Left colon (tissue), 2 donors: ENCODE measurements around the gene ANKRD29. TPM values are rescaled to one million over a fixed set of nuclear protein-coding genes. Genes with fewer than 3 reads are reported as not detected.
"Not testable (repeated sequence)": the region's sequence is repeated elsewhere in the genome, so short reads cannot be mapped to it uniquely, and the experiment has no call there.

Experiments used
- ATAC-seq: fragments of 200-7000 bp; cut with Tn5 transposase; one replicate; pipeline ENCODE4 v1.9.1; 2020; ENCODE audit warnings: mild to moderate bottlenecking, moderate library complexity
- DNase-seq, 2 donors: peaks; one replicate each; pipeline ENCODE4 v3.0.0-alpha.2; 2020
- intact Hi-C, 2 donors: fragments of 100-400 bp; cut with DNase I in 1 of 2; cut with micrococcal nuclease in 1 of 2; formaldehyde crosslinking; loops; one replicate each; pipeline versions ENCODE4 v1.11.2 to v1.14.0; 2022; cut with DNase I, micrococcal nuclease
- total RNA-seq, 2 donors: library from RNA; stranded (reverse); fragmentation: NEBNext Ultra II Directional; extraction: Animal tissue kit (Norgen Biotek cat#: 25700); gene quantifications; one replicate each; pipeline ENCODE4 v1.2.1, GENCODE V29; 2021
- donor health status: DM: no; HTN: no; CAD: no.
- donor health status: DM: yes; HTN: yes; CAD: no.

ANKRD29 gene
- total RNA-seq, 2 donors from 2014 or later = 1.2 to 2.5 TPM

DNA sequence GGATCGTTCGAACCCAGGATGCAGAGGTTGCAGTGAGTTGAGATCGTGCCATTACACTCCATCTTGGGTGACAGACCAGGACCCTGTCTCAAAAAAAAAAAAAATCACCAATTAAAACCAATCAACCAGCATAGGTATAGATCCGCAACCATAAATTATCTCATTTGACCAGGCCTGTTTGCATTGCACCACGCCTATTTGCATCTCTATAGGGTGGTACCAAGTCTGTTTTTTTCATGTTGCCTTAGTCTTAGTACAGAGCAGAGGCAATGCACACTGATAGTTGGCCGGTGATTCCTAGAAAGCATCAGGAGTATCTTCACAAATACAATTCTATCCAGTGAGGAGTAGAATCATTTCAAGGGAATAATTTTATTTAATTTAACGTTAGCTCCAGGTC, 67.1 kb downstream of the ANKRD29 start:
- DNase-seq (no peak), ATAC-seq (peak; percentile 91)
- intact Hi-C loops = no loop called here

DNA sequence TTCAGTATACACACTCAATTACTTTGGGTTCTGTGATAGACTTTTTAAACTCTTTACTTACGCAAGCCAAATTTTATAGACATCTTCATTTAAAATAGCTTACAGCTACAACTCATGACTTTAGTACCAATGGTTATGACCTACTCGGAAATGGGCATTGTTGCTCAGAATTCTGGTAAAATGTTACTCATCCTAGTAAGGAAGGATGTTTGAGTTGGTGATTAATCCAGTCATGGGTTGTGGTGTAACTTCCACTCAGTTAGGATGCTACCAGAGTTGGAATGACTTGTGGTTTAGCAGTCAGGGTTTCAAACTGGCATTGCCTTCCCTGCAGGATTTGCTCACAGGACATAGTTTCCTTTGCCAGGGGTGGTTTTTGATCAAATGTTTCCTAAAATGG, 69.0 kb downstream of the ANKRD29 start:
- DNase-seq = no peak
- no peak for ATAC-seq
- intact Hi-C loops = no loop called here

GRCh38 chr18:23592911-23593310, 69.8 kb downstream of the ANKRD29 start:
- intact Hi-C loops = no loop called here
- DNase-seq (no peak), ATAC-seq (no peak)

DNA sequence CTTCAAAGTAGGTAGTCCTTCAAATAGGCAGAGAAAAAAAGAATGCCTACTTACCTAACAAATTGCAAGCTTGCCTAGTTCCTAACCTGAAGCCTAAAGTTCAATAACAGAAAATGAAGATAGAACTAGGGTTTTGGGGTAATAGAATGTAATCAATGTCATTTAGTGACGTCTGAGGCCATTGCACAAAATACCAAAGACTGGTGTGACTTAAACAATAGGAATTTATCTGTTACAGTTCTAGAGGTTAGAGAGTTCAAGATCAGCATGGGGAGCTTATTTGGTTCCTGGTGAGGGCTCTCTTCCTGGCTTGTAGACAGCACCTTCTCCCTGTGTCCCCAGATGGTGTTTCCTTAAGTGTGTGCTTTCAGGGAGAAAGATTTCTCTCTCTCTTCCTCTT, 71.7 kb downstream of the ANKRD29 start:
- ATAC-seq = no peak
- no peak for DNase-seq
- intact Hi-C loops = no loop called here

DNA sequence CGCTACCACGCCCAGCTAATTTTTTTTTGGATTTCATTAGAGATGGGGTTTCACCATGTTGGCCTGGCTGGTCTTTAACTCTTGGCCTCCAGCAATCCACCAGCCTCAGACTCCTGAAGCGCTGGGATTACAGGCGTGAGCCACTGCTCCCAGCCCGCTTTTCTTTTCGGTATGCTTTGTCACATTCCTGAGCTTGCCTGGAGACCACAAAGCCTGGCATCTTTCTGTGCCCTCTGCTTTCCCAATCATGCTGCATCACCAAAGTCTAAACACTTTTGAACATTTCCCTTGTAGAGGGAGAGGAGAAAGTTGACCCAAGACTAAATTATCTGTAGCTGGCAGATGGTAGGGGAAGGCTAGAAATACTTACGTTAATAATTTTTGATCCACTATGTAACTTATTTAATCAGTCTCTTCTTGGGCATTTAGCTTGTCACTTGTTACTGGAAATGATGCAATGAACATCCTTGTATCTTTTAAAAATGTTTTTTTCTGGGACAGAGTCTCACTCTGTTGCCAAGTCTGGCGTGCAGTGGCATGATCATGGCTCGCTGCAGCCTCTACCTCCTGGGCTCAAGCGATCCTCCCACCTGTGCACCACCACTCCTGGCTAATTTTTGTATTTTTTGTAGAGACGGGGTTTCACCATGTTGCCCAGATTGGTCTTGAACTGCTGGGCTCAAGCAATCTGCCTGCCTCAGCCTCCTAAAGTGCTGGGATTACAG, 73.7 kb downstream of the ANKRD29 start:
- ATAC-seq (no peak), DNase-seq (no peak)
- intact Hi-C loops = loop anchor here in 1 of 2 donors (5.0 kb wide), 1 partner anchor 77 kb away; no protein-coding TSS in a partner anchor

DNA sequence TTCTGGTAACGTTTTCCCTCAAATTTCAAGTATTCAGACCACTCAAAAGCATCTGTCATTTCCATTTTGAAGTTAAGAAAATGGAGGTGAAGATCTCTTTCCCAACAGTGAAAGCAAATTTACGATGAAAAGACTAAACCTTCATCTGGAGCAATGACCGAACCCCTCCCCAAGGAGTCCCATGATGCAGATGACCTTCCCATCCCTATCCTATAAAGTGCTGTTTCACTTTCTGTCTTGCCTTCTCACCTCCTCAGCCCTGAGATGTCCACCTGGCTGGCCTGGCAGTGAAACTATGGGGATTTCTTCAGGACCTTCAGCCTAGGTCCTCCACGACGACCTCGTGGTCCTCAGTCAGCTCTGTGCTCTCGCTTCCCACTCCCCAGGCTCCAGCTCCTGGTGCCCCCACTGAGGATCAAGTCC, 75.5 kb downstream of the ANKRD29 start:
- peak; percentile 22 to 32 for DNase-seq
- intact Hi-C loops = loop anchor here in 1 of 2 donors (5.0 kb wide), 1 partner anchor 75 kb away; no protein-coding TSS in a partner anchor
- peak; percentile 25 for ATAC-seq

- ATAC-seq (peak; percentile 91), DNase-seq (peak; percentile 92 to 95)
- intact Hi-C loops = loop anchor here in 1 of 2 donors (5.0 kb wide), 1 partner anchor 74 kb away; no protein-coding TSS in a partner anchor
These were observed 76.2 kb downstream of the ANKRD29 start, which contains the start of gene NPC1 for GRCh38 chr18:23586249-23587196. TSS of gene NPC1 (minus strand) at chr18:23586506. CDS start at chr18:23586343, 163 bp downstream.

- DNase-seq (no peak), ATAC-seq (no peak)
- intact Hi-C loops = loop anchor here in 1 of 2 donors (5.0 kb wide), 1 partner anchor 74 kb away; no protein-coding TSS in a partner anchor
These were observed 76.8 kb downstream of the ANKRD29 start for GRCh38 chr18:23585897-23586248.

DNA sequence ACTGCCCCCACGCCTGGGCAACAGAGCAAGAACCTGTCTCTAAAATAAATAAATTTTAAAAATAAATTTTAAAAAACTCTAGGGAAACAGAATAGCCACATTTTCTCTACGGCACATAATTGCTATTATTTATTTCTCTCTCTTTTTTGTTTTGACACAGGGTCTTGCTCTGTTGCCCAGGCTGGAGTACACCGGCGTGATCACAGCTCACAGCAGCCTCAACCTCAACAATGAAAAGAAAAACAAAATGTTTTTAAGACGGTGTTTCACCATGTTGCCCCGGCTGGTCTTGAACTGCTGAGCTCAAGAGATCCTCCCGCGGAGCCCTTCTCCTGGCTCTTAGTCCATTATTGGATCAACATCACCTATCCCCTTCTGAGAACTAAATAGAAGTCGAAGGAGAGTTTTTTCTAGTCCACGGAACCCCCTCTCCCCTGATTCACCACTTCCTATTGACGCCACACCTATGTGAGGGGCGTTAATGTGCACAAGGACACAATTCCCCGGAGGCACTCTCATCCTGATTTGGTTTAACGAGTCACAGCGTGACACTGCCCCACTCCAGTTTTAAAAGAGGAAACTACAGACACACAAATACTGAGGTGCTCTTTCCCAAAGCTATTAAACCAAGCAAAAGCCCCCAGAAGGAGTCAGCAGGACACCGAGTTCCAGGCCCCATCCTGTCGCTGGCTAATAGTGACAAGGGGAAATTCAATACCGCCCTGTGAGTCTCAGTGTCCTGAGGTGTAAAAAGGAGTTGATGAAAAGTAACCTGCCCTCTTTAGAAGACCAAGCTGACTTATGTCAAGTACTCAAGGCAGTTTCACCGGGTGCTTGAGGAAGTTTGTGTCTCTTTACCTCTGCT, 77.5 kb downstream of the ANKRD29 start:
- ATAC-seq (peak; percentile 2), DNase-seq (peak; percentile 18 to 30)
- intact Hi-C loops = loop anchor here in 1 of 2 donors (5.0 kb wide), 1 partner anchor 73 kb away; no protein-coding TSS in a partner anchor

GRCh38 chr18:23584019-23584983, 78.4 kb downstream of the ANKRD29 start:
- ATAC-seq (no peak), DNase-seq (no peak)
- intact Hi-C loops = no loop called here

- no peak for ATAC-seq
- DNase-seq = no peak
- intact Hi-C loops = no loop called here
These were observed 79.4 kb downstream of the ANKRD29 start for GRCh38 chr18:23583071-23583865.

- intact Hi-C loops = no loop called here
- peak in 1 of 2 donors; percentile 48 for DNase-seq
- peak; percentile 84 for ATAC-seq
These were observed 81.9 kb downstream of the ANKRD29 start for GRCh38 chr18:23580677-23581367.

DNA sequence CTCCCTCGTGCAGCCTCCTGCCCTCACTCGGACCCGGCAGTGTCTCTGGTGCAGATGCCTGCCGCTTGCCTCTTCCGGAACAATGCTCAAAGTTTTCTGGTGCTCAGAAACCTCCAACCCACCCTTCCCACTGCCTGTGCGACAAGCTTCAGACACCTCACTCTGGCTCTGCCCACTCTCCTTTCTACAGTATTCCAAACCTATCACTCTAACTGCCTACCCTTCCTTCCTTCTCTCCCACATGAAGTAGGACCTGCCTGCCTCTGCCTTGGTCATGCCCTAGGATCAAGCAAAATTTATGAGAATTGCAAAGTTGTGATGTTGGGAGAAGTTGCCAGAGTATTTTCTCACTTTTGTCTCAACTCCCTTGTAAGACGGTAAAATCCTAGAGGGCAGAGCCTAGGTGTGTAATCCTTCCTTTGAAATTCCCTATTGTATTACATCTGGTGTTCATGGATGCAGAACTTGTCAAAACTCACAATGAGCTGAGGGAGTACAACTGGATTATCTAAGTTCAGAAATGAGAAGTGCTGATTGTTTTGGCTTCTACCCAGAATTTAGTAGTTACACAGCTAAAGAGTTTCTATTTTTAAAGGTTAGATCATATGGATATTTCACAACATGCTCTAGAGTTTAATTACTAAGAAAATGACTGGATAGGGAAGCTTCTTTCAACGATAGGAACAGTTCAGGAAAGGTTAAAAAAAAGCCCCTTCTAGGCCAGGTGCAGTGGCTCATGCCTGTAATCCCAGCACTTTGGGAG, 83.6 kb downstream of the ANKRD29 start:
- intact Hi-C loops = no loop called here
- no peak for ATAC-seq
- DNase-seq = no peak

- ATAC-seq (no peak), DNase-seq (no peak)
- intact Hi-C loops = no loop called here
These were observed 84.5 kb downstream of the ANKRD29 start for GRCh38 chr18:23578067-23578701.

DNA sequence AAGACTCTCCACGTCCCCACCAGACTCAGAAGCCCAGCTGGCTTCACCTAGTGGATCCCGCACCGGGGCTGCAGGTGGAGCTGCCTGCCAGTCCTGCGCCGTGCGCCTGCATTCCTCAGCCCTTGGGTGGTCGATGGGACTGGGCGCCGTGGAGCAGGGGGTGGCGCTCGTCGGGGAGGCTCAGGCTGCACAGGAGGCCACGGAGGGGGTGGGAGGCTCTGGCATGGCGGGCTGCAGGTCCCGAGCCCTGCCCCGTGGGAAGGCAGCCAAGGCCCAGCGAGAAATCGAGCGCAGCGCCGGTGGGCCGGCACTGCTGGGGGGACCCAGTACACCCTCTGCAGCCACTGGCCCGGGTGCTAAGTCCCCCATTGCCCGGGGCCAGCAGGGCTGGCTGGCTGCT, 85.2 kb downstream of the ANKRD29 start:
- ATAC-seq, intact Hi-C loops, DNase-seq: not testable (repeated sequence)
